Measurements from ENCODE around the gene THEMIS2.
"Not testable (repeated sequence)": the region's sequence is repeated elsewhere in the genome, so short reads cannot be mapped to it uniquely, and the experiment has no call there.

Gene THEMIS2

GRCh38 chr1:27872059-27872801, at the start of gene THEMIS2:
THEMIS2 (plus strand) TSS chr1:27872544; CDS start chr1:27872572, 28 bp downstream.
- DNase-seq (ENCODE audit: low read depth): peak; percentile 66

- DNase-seq (ENCODE audit: low read depth): no peak
Measured at GRCh38 chr1:27823784-27824183, 48.6 kb upstream of the THEMIS2 start.

- DNase-seq (ENCODE audit: low read depth): no peak
Measured at GRCh38 chr1:27824411-27824810, 47.9 kb upstream of the THEMIS2 start.

- not testable (repeated sequence) for DNase-seq (ENCODE audit: low read depth)
Measured at GRCh38 chr1:27829339-27829960, 42.9 kb upstream of the THEMIS2 start.

GRCh38 chr1:27830621-27831440, 41.5 kb upstream of the THEMIS2 start, which contains the start of gene PPP1R8:
PPP1R8 (plus strand) TSS chr1:27830782; CDS start chr1:27830836, 54 bp downstream.
- peak; percentile 97 for DNase-seq (ENCODE audit: low read depth)

- peak; percentile 31 for DNase-seq (ENCODE audit: low read depth)
Measured at GRCh38 chr1:27831568-27832410, 40.6 kb upstream of the THEMIS2 start.

- peak; percentile 57 for DNase-seq (ENCODE audit: low read depth)
Measured at GRCh38 chr1:27832762-27833161, 39.6 kb upstream of the THEMIS2 start.

GRCh38 chr1:27833470-27833869, 38.9 kb upstream of the THEMIS2 start:
- DNase-seq (ENCODE audit: low read depth): no peak

- DNase-seq (ENCODE audit: low read depth): no peak
Measured at GRCh38 chr1:27835046-27835445, 37.3 kb upstream of the THEMIS2 start.

GRCh38 chr1:27835501-27835900, 36.8 kb upstream of the THEMIS2 start:
- no peak for DNase-seq (ENCODE audit: low read depth)

- no peak for DNase-seq (ENCODE audit: low read depth)
Measured at GRCh38 chr1:27849951-27850350, 22.4 kb upstream of the THEMIS2 start.

GRCh38 chr1:27855085-27855484, 17.3 kb upstream of the THEMIS2 start:
- DNase-seq (ENCODE audit: low read depth): no peak

GRCh38 chr1:27856561-27857343, 15.6 kb upstream of the THEMIS2 start:
- DNase-seq (ENCODE audit: low read depth): no peak

GRCh38 chr1:27857552-27857951, 14.8 kb upstream of the THEMIS2 start:
- not testable (repeated sequence) for DNase-seq (ENCODE audit: low read depth)

GRCh38 chr1:27858072-27858948, 14.0 kb upstream of the THEMIS2 start:
- peak; percentile 84 for DNase-seq (ENCODE audit: low read depth)

- DNase-seq (ENCODE audit: low read depth): no peak
Measured at GRCh38 chr1:27858949-27859576, 13.3 kb upstream of the THEMIS2 start.

- DNase-seq (ENCODE audit: low read depth): no peak
Measured at GRCh38 chr1:27861436-27861835, 10.9 kb upstream of the THEMIS2 start.

- DNase-seq (ENCODE audit: low read depth): no peak
Measured at GRCh38 chr1:27862004-27862403, 10.3 kb upstream of the THEMIS2 start.

Data from EH (cell line).